Mesendoderm (in vitro differentiated cells): ENCODE data around the gene FAM200C.

Experiments
- DNase-seq: peaks from one replicate; pipeline ENCODE4 v3.0.0; 2013
- H2AK5ac ChIP-seq: 2 replicates; pipeline ENCODE4 v1.6.1; 2013; ENCODE audit warnings: low read length, inconsistent platforms
- H2BK120ac ChIP-seq: 2 replicates; pipeline ENCODE4 v1.6.1; 2013; ENCODE audit warnings: low read depth, mild to moderate bottlenecking, low read length, moderate library complexity, mixed read lengths
- H2BK15ac ChIP-seq: replicated peaks from 2 replicates; pipeline ENCODE4 v1.6.1; 2013; ENCODE audit warnings: low read depth, mild to moderate bottlenecking, moderate library complexity
- H2BK5ac ChIP-seq: 2 replicates; pipeline ENCODE4 v1.6.1; 2013; ENCODE audit warnings: low read length, inconsistent platforms
- H3K18ac ChIP-seq: 2 replicates; pipeline ENCODE4 v1.6.1; 2013; ENCODE audit warnings: mild to moderate bottlenecking, low read length, mixed read lengths
- H3K23ac ChIP-seq: one replicate; pipeline ENCODE4 v1.6.1; 2013; ENCODE audit warnings: low read length
- H3K27ac ChIP-seq: 2 replicates; pipeline ENCODE4 v1.5.1; 2013; ENCODE audit warnings: low read depth, mild to moderate bottlenecking, inconsistent platforms, low read length, moderate library complexity
- H3K27me3 ChIP-seq: 2 replicates; pipeline ENCODE4 v1.6.1; 2013; ENCODE audit warnings: low read length, control low read depth, mild to moderate bottlenecking, inconsistent platforms; ENCODE audit not compliant: insufficient read depth, poor library complexity
- H3K36me3 ChIP-seq: 2 replicates; pipeline ENCODE4 v1.6.1; 2013; ENCODE audit warnings: low read length, inconsistent platforms; ENCODE audit not compliant: control insufficient read depth, insufficient read depth
- H3K4ac ChIP-seq: one replicate; pipeline ENCODE4 v1.6.1; 2013; ENCODE audit warnings: low read depth, mild to moderate bottlenecking, low read length, moderate library complexity
- H3K4me1 ChIP-seq: 2 replicates; pipeline ENCODE4 v1.6.1; 2013; ENCODE audit warnings: low read depth, low read length, inconsistent platforms; ENCODE audit not compliant: control insufficient read depth
- H3K4me2 ChIP-seq: 2 replicates; pipeline ENCODE4 v1.6.1; 2013; ENCODE audit warnings: low read length
- H3K4me3 ChIP-seq: 2 replicates; pipeline ENCODE4 v1.5.1; 2013; ENCODE audit warnings: mild to moderate bottlenecking, low read length
- H3K56ac ChIP-seq: one replicate; pipeline ENCODE4 v1.6.1; 2013; ENCODE audit warnings: low read length
- H3K79me1 ChIP-seq: 2 replicates; pipeline ENCODE4 v1.6.1; 2013; ENCODE audit warnings: low read length, inconsistent platforms
- H3K79me2 ChIP-seq: 2 replicates; pipeline ENCODE4 v1.6.1; 2013; ENCODE audit warnings: mild to moderate bottlenecking, low read length; ENCODE audit not compliant: control insufficient read depth, insufficient read depth
- H3K9ac ChIP-seq: 2 replicates; pipeline ENCODE4 v1.6.1; 2013; ENCODE audit warnings: low read length, inconsistent platforms
- H4K5ac ChIP-seq: one replicate; pipeline ENCODE4 v1.6.1; 2013; ENCODE audit warnings: low read length
- H4K8ac ChIP-seq: one replicate; pipeline ENCODE4 v1.6.1; 2013; ENCODE audit warnings: low read depth, mild to moderate bottlenecking, control low read depth, low read length, moderate library complexity
- WGBS: extraction: QIAGEN DNeasy Blood & Tissue Kit; methylation state at CpG from one replicate; pipeline ENCODE4 v1.1.7; 2013; ENCODE audit warnings: low lambda C conversion rate, missing lambda C conversion rate; ENCODE audit not compliant: insufficient coverage; ENCODE audit errors: extremely low coverage; 5-methylcytosine and 5-hydroxymethylcytosine counted together

FAM200C gene

DNA sequence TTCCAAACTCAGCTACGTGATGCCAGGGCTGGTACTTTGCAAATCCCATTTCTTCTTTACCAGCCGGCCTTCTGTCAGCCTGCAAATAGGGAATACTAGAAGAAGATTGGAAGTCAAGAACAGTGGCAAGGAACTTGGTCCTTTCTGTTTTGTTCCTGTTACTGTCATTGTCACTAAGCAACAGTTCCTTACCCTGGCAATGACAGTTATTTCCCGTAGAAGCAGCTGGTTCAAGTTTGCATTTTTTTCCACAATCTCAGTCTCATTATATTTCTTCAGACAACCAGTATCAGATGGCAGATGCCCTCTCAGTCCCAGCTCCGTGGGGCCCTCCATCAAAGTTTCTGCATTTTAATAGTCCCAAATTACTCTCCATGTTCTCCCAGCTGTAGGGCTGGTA lies 20.3 kb downstream of the FAM200C start:
- Histone ChIP-seq H4K5ac (no peak overlapping the region), H2BK120ac (no peak overlapping the region), H3K23ac (no peak overlapping the region), H3K4me3 (no peak overlapping the region), H3K36me3 (no peaks in the 10 kb centered on the region), H2BK5ac (no peak overlapping the region), H3K4me2 (no peak overlapping the region), H3K79me2 (no peaks in the 10 kb centered on the region), H2BK15ac (no peak overlapping the region), H3K9ac (no peak overlapping the region), H3K4me1 (no peaks in the 10 kb centered on the region), H3K27me3 (no peaks in the 10 kb centered on the region), H3K4ac (no peak overlapping the region), H4K8ac (no peak overlapping the region), H3K79me1 (no peaks in the 10 kb centered on the region), H2AK5ac (no peak overlapping the region), H3K27ac (no peak overlapping the region), H3K56ac (no peak overlapping the region), H3K18ac (no peak overlapping the region)
- no peak for DNase-seq
- no CpG with 5 or more reads among the region's 4 CpGs for WGBS

DNA sequence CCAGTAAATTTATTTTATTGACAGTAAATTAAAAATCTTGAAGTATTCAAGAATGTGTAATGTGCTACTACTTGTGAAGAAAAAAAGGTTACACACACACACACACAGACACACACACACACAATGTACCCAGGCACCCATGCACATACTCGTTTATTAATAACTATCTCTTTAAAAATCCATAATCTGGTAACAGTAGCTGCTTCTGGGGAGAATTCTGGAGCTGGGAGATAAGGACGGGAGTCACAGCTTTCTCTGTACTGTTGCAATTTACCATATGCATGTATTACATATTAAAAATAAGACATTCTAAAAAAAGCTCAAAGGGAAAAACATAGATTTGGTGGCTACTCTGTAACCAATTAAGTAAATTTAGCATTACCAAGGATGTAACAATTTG lies 21.5 kb downstream of the FAM200C start:
- H3K4me3 ChIP-seq, result no peak overlapping the region
- no peak overlapping the region for H2BK15ac ChIP-seq
- no peak overlapping the region for H3K9ac ChIP-seq
- H4K5ac ChIP-seq, result no peak overlapping the region
- H3K36me3 ChIP-seq, result no peaks in the 10 kb centered on the region
- H3K4ac ChIP-seq, result no peak overlapping the region
- no peak for DNase-seq
- no peak overlapping the region for H2BK120ac ChIP-seq
- H3K4me1 ChIP-seq, result no peaks in the 10 kb centered on the region
- H2AK5ac ChIP-seq, result no peak overlapping the region
- no peak overlapping the region for H4K8ac ChIP-seq
- no peak overlapping the region for H3K23ac ChIP-seq
- no CpG with 5 or more reads among the region's 2 CpGs for whole genome bisulfite sequencing
- H3K79me2 ChIP-seq, result no peaks in the 10 kb centered on the region
- no peak overlapping the region for H3K18ac ChIP-seq
- H3K56ac ChIP-seq, result no peak overlapping the region
- no peaks in the 10 kb centered on the region for H3K79me1 ChIP-seq
- H2BK5ac ChIP-seq, result no peak overlapping the region
- H3K4me2 ChIP-seq, result no peak overlapping the region
- H3K27ac ChIP-seq, result no peak overlapping the region
- no peaks in the 10 kb centered on the region for H3K27me3 ChIP-seq

GRCh38 chr5:160377651-160378050 lies 22.2 kb downstream of the FAM200C start:
- no peak overlapping the region for H3K56ac ChIP-seq
- H2AK5ac ChIP-seq, result no peak overlapping the region
- H3K27ac ChIP-seq, result no peak overlapping the region
- H2BK15ac ChIP-seq, result no peak overlapping the region
- no peak for DNase-seq
- H3K36me3 ChIP-seq, result no peaks in the 10 kb centered on the region
- no peaks in the 10 kb centered on the region for H3K79me1 ChIP-seq
- H3K9ac ChIP-seq, result no peak overlapping the region
- H3K79me2 ChIP-seq, result no peaks in the 10 kb centered on the region
- H4K8ac ChIP-seq, result no peak overlapping the region
- no peak overlapping the region for H2BK5ac ChIP-seq
- no peak overlapping the region for H3K4ac ChIP-seq
- no peak overlapping the region for H3K4me2 ChIP-seq
- no CpG with 5 or more reads among the region's 5 CpGs for WGBS
- H3K4me1 ChIP-seq, result no peaks in the 10 kb centered on the region
- no peak overlapping the region for H2BK120ac ChIP-seq
- no peak overlapping the region for H4K5ac ChIP-seq
- H3K27me3 ChIP-seq, result no peaks in the 10 kb centered on the region
- no peak overlapping the region for H3K23ac ChIP-seq
- H3K18ac ChIP-seq, result no peak overlapping the region
- no peak overlapping the region for H3K4me3 ChIP-seq

GRCh38 chr5:160376416-160376815 lies 23.4 kb downstream of the FAM200C start:
- Histone ChIP-seq H2AK5ac (no peak overlapping the region), H3K56ac (no peak overlapping the region), H3K79me1 (no peaks in the 10 kb centered on the region), H3K23ac (no peak overlapping the region), H2BK120ac (no peak overlapping the region), H3K4me1 (no peaks in the 10 kb centered on the region), H3K4me3 (no peak overlapping the region), H4K8ac (no peak overlapping the region), H3K36me3 (no peaks in the 10 kb centered on the region), H3K27me3 (no peaks in the 10 kb centered on the region), H4K5ac (no peak overlapping the region), H3K4ac (no peak overlapping the region), H3K9ac (no peak overlapping the region), H3K27ac (no peak overlapping the region), H2BK15ac (no peak overlapping the region), H3K4me2 (no peak overlapping the region), H3K79me2 (no peaks in the 10 kb centered on the region), H2BK5ac (no peak overlapping the region), H3K18ac (no peak overlapping the region)
- DNase-seq, result no peak

- WGBS, result no CpG with 5 or more reads among the region's 2 CpGs
- no peak overlapping the region for H2BK120ac ChIP-seq
- peaks cover under 1% of the 10 kb centered on the region for H3K4me1 ChIP-seq
- no peaks in the 10 kb centered on the region for H3K79me2 ChIP-seq
- H3K18ac ChIP-seq, result no peak overlapping the region
- no peak overlapping the region for H4K5ac ChIP-seq
- no peak overlapping the region for H2BK15ac ChIP-seq
- no peak overlapping the region for H2AK5ac ChIP-seq
- H4K8ac ChIP-seq, result no peak overlapping the region
- no peak overlapping the region for H3K4ac ChIP-seq
- no peak overlapping the region for H3K4me2 ChIP-seq
- no peaks in the 10 kb centered on the region for H3K27me3 ChIP-seq
- H3K23ac ChIP-seq, result no peak overlapping the region
- H3K4me3 ChIP-seq, result no peak overlapping the region
- H3K79me1 ChIP-seq, result no peaks in the 10 kb centered on the region
- DNase-seq, result no peak
- H3K36me3 ChIP-seq, result no peaks in the 10 kb centered on the region
- no peak overlapping the region for H3K27ac ChIP-seq
- no peak overlapping the region for H2BK5ac ChIP-seq
- H3K56ac ChIP-seq, result no peak overlapping the region
- H3K9ac ChIP-seq, result no peak overlapping the region
Observed at GRCh38 chr5:160375701-160376100, 24.2 kb downstream of the FAM200C start.

DNA sequence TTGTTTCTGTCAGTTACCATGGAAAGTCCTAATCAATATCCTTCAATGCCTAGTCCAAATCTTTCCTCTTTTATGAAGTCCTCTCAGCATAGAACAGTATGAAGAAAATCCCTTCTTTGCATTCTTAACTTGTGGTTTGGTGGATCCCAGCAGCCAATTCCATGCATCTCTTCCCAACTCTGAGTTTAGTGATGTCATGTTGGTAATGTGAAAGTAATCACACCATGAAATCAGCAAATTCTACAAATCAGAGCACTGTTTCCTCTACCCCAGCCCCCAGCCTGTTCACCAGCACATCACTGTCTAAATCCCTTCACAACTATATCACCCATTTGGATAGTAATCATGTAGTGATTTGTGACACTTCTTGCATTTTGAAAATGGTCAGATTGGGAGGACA lies 24.7 kb downstream of the FAM200C start:
- no peak overlapping the region for H2BK5ac ChIP-seq
- H2AK5ac ChIP-seq, result no peak overlapping the region
- H3K36me3 ChIP-seq, result no peaks in the 10 kb centered on the region

More for the DNA sequence above, 24.7 kb downstream of the FAM200C start:
- no peak overlapping the region for H3K18ac ChIP-seq
- no peak overlapping the region for H3K4ac ChIP-seq
- H3K27me3 ChIP-seq, result peaks cover 1% of the 10 kb centered on the region
- H4K8ac ChIP-seq, result no peak overlapping the region
- H2BK120ac ChIP-seq, result no peak overlapping the region
- no peak overlapping the region for H4K5ac ChIP-seq
- H3K4me3 ChIP-seq, result no peak overlapping the region
- no peak overlapping the region for H3K56ac ChIP-seq
- H3K4me1 ChIP-seq, result peaks cover 3% of the 10 kb centered on the region
- DNase-seq, result no peak
- H3K23ac ChIP-seq, result no peak overlapping the region
- H3K27ac ChIP-seq, result no peak overlapping the region
- no peaks in the 10 kb centered on the region for H3K79me2 ChIP-seq
- H3K79me1 ChIP-seq, result no peaks in the 10 kb centered on the region
- no peak overlapping the region for H3K9ac ChIP-seq
- no peak overlapping the region for H2BK15ac ChIP-seq
- H3K4me2 ChIP-seq, result no peak overlapping the region
